Stimulated activated CD4-positive, alpha-beta T cell treated with anti-CD3 and anti-CD28 coated beads, Interleukin-12 subunit alpha, Interleukin-12 subunit beta, amount 100 ng/mL, for 4 hours (primary cell): ENCODE data around the gene GATA3.
"Not testable (repeated sequence)": the region's sequence is repeated elsewhere in the genome, so short reads cannot be mapped to it uniquely, and the experiment has no call there.

Experiments
- DNase-seq: peaks from one replicate; pipeline ENCODE4 v3.0.0-alpha.2; 2020

GATA3 gene

GRCh38 chr10:8054494-8055407 is at the start of gene GATA3:
Gene GATA3, plus strand, starts transcription at chr10:8054688. Its CDS starts 968 bp downstream, at chr10:8055656.
- DNase-seq, result peak; percentile 74

GRCh38 chr10:8006274-8006999 is 48.1 kb upstream of the GATA3 start:
- no peak for DNase-seq

DNA sequence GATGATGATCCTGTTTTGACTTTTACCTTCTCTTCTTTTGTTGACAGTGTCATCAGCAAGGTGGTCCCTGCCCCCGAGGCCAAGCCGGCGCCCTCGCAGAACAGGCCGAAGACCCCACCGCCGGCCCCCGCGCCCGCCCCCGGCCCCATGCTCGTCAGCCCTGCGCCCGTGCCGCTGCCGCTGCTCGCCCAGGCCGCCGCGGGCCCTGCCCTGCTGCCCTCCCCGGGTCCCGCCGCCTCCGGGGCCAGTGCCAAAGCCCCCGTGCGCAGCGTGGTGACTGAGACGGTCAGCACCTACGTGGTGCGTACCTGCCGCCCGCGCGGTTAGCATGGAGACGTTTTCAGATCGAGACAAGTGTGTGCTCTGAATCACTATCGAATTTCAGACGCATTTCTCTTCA is 45.5 kb upstream of the GATA3 start:
- DNase-seq, result no peak

DNA sequence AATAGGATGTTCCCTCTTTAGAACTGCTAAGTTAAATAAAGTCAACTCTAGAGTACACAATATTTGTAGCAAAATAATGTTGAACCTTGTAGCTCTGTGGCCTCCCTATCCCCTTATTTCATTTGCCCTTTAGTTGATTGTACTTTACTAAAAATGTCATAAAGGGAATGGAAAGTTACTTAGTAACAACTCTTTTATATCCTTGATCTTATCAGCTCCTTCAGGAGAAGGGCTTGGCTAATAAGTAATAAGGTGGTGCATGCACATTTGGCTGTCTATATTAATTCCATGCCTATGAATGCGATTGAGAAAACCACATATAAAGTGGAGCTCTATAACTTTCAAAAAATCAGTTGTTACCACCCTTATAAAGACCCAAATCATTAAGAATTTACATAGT is 41.5 kb upstream of the GATA3 start:
- no peak for DNase-seq

DNA sequence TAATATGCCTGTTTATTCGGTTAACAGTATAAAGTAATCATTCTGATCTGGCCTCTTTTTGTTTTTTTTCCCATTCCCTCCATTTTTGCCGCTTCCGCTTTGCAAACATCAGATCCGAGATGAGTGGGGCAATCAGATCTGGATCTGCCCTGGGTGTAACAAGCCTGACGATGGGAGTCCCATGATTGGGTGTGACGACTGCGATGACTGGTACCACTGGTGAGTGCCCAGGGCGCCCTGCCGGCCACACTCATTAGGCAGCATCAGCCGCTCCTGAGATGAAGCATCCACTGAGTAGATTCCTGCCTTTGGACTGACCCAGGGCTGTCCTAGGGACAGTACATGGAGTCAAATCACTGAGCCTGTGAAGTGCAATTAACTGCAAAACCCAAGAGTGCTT is 40.9 kb upstream of the GATA3 start:
- DNase-seq, result no peak

- no peak for DNase-seq
Observed at GRCh38 chr10:8014649-8015048, 39.8 kb upstream of the GATA3 start.

DNA sequence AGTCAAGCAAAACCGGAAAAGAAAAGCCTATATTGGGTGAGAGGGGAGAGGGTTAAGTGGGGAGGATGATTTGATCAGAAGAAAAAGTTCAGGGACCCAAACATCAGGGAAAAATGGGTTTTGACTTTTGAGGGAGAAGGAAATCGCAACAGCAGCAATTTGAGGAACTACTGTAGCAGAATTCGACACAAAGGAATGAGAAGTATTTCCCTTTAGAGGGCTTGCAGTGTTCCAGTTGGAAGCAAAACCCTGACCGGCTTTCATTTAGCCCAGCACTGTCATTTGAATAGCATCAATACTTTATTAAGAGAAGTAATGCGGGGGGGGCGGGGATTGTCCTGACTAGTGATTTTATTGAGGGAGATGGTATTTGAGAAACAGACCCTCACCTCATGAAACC is 37.2 kb upstream of the GATA3 start:
- DNase-seq, result no peak

DNA sequence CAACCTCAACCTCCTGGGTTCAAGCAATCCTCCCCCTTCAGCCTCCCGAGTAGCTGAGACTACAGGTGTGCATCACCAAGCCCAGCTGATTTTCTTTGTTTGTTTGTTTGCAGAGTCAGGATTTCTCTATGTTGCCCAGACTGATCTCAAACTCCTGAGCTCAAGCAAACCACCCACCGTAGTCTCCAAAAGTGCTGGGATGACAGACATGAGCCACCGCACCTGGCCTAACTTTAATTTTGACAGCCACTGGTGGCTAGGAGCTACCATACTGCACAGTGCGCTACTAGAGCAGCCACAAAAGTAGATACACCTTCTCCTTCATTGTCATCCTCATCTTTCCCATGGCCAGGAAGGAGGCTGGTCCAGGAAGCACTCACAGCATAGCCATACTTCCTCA is 31.2 kb upstream of the GATA3 start:
- no peak for DNase-seq

DNA sequence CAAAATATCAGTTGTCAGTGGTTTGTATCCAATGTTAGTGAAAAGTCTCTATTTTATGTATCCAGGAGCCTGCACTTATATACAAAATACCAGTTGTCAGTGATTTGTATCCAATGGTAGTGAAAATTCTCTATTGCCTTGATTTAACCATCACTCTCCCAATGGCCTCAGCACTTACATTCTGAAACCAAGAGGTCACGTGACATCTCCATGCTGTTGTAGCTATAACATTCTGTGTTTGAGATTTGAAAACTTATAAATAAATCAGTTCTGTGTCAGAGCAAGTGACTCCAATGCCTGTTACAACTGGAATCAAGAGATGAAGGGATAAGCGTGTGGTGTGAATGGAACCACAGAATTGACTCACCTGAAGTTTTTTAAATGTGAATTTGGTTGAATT is 30.6 kb upstream of the GATA3 start:
- DNase-seq, result no peak

DNA sequence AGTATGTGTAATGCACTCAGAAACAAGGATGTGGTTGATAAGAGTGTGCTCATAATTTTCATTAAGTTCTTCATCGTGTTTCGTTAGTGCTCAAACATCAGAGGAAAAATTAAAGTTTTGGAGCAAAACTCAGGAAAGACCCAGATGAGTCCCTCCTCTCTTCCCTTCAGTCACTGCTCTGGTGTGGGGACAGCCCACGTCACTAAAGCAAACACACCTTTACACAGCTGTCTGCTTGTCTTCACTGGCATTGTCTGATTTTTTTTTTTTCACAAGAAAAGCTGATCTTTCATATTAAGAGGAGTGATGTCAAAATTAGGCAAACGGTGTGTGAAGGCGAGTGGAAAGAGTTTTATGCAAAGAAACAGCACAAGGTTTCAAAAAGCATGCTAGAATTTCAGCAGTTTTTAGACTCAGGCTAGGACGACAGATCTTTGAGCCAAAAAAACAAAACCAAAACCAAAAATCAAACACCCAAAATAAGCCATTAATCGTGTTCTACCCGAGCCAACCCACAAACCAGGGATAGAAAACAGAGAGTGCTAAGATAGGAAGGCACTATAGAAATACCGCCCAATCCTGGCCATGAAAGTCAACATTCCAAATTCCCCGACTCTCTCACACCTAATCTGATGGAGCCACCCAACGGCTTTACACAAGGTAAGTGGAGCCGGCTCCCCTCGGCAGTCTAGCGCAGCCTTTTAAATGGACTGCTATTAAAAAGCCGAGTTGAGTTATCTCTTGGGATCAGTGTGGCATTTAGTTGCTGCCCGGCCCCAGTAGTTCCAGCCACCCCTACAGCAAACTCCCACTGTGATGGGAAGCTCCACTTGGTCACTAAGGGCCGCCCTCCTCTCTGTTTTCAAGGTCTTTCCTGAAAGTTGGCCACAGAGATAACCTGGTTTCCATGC is 27.9 kb upstream of the GATA3 start:
- DNase-seq, result no peak

- not testable (repeated sequence) for DNase-seq
Observed at GRCh38 chr10:8031211-8031610, 23.3 kb upstream of the GATA3 start.

DNA sequence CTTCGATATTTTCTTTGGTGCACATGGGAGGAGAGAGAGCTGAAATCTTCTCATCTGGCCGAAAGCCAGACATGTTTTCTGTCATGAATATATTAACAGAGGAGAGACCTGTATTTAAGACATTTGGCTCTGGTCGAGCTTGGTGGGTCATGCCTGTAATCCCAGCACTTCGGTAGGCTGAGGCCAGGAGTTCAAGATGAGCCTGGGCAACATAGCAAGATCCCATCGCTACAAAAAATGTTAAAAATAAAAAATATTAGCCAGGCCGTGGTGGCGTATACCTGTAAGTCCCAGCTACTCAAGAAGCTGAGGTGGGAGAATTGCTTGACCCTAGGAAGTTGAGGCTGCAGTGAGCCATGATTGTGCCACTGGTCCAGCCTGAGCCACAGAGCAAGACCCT is 21.9 kb upstream of the GATA3 start:
- no peak for DNase-seq

DNA sequence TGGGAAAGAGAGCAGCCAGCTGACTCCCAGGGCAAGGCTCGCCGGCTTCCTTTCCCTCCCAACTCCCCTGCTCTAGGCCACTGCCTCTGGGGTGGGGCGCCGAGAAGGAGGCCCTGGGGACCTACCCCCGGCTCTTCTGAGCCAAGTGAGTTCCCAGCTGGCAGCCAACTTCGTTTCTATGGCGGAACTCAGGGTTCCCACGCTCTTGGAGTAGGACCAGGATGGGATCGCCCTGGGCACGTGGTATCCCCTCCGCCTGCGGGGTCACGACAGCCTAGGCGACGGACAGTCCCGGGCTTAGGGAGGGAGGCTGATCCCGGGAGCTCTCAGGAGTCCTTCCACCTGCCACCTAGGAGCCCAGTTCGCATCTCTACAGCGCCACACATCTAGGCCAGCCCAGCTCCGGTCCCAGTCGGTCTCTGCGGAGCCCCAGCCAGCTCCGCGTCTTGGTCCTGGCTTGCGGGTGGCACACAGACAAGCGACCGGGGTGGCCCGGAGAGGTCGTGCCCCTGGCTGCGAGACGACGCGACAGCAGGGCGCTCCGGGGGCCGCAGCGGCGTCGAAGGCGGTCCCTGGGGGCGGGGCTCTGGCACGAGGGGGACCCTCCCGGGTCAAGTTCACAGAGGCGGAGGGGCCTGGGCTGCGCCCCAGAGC is 20.5 kb upstream of the GATA3 start:
- peak; percentile 8 for DNase-seq

DNA sequence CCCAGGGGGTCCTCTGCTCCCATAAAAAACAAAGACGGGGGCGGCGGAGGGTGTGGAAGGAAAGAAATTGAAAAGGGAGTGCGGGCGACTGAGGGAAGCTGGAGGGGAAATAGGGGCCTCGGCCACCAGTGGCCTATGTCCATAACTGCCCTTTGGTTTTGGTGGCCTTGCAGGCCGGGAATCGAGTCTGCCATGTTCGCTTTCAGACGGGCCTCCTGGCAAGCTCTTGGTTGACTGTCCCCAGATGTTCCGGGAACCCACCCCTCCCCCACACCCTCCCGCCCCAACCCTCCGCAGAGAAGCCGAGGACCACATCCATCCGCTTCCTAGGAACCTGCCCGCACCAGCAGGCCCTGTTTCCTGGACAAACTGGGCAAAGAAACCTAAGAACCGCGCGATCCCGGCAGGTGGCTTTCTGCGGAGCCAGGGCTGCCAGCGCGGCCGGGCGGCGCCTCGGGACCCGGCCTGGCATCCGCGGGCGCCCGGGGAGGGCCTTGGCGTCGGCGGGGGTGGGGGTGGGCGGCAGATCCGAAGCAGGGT is 20.0 kb upstream of the GATA3 start:
- DNase-seq, result no peak

DNA sequence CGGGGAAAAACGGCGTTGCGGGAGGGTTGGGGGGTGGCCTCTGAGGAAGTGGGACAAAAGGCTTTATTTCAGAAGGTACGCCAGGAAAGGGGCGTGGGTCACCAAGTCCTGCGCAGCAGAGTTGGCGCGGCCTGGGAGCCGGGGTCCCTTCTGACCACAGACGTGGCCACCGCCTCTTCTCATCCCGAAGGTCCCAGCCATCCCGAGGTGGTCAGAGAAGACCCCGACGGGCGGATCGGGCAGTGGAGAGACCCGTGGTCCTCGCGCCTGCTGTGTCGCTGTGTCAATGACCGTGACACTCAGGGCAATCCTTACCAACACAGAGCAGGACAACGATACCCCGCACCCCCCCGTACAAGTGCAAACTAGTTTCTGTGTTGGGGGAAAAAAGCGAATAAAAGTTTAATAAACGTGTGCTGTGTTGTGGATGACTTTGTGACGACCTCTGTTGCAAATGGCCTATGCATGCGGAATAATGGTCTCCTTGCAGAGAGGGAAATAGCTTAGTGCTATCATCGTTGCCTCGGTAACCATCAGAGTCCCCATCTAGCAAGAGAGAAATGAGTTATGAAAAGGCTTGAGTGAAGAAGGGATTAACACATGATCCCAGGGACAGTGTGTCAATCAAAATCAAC is 19.4 kb upstream of the GATA3 start:
- DNase-seq, result no peak

DNA sequence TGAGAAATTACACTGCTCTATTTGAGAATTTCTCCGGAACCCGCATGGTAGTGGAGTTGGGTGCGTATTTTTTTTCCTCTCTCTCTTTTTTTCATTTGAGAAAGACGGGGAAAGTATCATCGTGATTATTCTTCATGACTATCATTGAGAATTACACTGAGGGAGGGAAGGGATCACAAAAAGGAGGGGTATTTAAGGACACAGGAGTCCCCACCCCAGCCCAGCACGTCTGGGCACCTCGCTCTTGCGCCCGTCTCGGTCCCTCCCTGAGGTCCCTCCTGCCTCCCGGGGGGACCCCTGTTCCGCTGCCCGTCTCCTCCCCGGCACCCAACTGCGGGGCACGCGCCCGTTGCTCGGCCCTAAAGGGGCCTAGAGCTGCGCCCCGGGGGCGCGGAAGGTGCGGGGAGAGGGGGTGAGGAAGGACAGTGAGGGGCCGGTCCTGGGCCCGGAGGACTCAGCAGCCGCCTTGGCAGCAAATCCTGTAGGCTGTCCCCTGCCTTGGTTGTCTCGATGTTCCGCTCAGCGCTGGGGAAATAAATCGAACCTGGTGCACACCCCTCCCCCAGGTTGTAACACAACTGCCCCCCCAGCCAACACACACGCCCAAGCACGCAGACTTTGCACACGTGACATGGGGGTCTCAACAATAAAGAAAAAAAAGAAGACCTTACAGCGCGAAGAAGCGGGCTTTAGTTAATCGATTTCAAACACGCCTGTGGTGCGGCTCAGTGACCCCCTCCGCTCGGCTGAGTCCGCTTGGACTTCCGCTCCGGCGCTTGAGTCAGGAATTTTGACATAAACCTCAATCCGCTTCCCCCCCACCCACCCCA is 18.6 kb upstream of the GATA3 start:
- DNase-seq, result no peak

GRCh38 chr10:8036506-8037198 is 17.8 kb upstream of the GATA3 start:
- no peak for DNase-seq

DNA sequence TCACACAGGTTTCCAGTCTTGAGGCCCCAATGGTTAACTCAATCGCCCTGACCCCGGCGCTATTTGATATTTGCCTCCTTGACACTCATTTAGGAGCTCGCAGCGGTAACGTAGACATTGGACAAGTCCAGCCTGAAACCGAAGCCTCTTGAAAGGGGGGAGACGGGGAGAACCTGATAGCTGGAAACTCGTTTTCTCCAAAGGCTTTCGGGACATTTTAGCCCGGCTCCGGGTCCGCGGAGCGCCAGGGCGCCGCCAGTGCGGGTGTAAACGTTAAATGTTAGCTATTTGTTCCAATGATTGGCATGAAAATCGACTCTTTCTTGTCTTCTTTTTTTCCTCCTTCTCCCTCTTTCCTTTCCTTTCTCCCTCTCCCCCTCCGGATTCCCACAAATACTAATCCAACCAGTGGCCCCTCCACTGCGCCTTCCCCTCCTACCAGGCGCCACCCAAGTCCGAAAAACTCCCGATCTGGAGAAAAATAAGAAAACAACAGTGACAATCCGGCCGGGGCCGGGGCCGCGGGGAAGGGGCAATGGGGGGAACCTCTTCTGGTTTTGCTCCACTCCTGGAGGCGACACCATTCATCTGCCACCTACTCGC is 17.2 kb upstream of the GATA3 start:
- DNase-seq, result no peak
